GM12878 (cell line): Measurements from ENCODE around the gene PRCP. TPM values are rescaled to one million over a fixed set of nuclear protein-coding genes. Genes with fewer than 3 reads are reported as not detected.

ENCODE experiments used
- ATAC-seq: fragments of 200-7000 bp; cut with Tn5 transposase; 3 replicates; pipeline ENCODE4 v1.9.1; 2020; ENCODE audit warnings: mild to moderate bottlenecking, moderate library complexity
- BruUV-seq: library from RNA; stranded (reverse); fragments of 400-500 nt; replicated peaks from 2 replicates; lab custom pipeline; 2021; lab: Mats Ljungman, UMichigan
- CTCF ChIA-PET: fragments of 300-600 bp; sonication (Branson Sonifier 250); formaldehyde crosslinking; extraction: SDS; loops from one replicate; lab custom pipeline; 2021; ENCODE audit warnings: inconsistent platforms; lab: Yijun Ruan, JAX
- POLR2A ChIA-PET: fragments of 350-600 bp; formaldehyde crosslinking; extraction: SDS; loops from one replicate; lab custom pipeline; 2021; ENCODE audit warnings: inconsistent platforms; lab: Charles Lee
- RAD21 ChIA-PET: fragments of 300-600 bp; sonication (Branson Sonifier 250); formaldehyde crosslinking; loops from one replicate; lab custom pipeline; 2023; ENCODE audit warnings: antibody characterized with exemption; ENCODE audit not compliant: unreplicated experiment; lab: Charles Lee
- SMC1A ChIA-PET: fragments of 300-600 bp; sonication (Branson Sonifier 250); formaldehyde crosslinking; loops from one replicate; lab custom pipeline; 2023; ENCODE audit not compliant: unreplicated experiment, uncharacterized antibody; lab: Charles Lee
- DNase-seq: peaks from one replicate; pipeline ENCODE4 v3.0.0-alpha.2; 2011; ENCODE audit warnings: low read depth, low spot score
- FAIRE-seq: peaks from 3 replicates; lab custom pipeline; 2011; peaks lifted over from hg19 to GRCh38; lab: Jason Lieb, UNC
- H2AFZ ChIP-seq: 2 replicates; pipeline ENCODE4 v1.6.0; 2011; ENCODE audit warnings: low read depth, low read length, control low read depth; ENCODE audit not compliant: control insufficient read depth
- H3K27ac ChIP-seq: 2 replicates; pipeline ENCODE4 v1.5.1; 2011; ENCODE audit warnings: control low read depth; ENCODE audit not compliant: control insufficient read depth, insufficient read depth
- H3K27me3 ChIP-seq, 2 experiments: replicated peaks in 1 of 2; 2 replicates each; pipeline versions ENCODE4 v1.6.0 to v1.6.1; 2011; ENCODE audit warnings: low read length in 1 of 2; ENCODE audit not compliant: control insufficient read depth in 2 of 2, insufficient read depth in 2 of 2
- H3K36me3 ChIP-seq, 2 experiments: 2 replicates each; pipeline ENCODE4 v1.5.1; 2011; ENCODE audit warnings: low read length in 1 of 2; ENCODE audit not compliant: control insufficient read depth in 2 of 2, insufficient read depth in 2 of 2
- H3K4me1 ChIP-seq: 2 replicates; pipeline ENCODE4 v1.6.1; 2011; ENCODE audit warnings: mild to moderate bottlenecking, low read length, moderate library complexity, mixed read lengths; ENCODE audit not compliant: control insufficient read depth, insufficient read depth
- H3K4me2 ChIP-seq: 2 replicates; pipeline ENCODE4 v1.6.0; 2011; ENCODE audit warnings: control low read depth; ENCODE audit not compliant: control insufficient read depth, insufficient read depth
- H3K4me3 ChIP-seq: fragments of 200-600 bp; sonication (generic); 2 replicates; pipeline ENCODE4 v1.5.1; 2016
- H3K79me2 ChIP-seq: 2 replicates; pipeline ENCODE4 v1.6.0; 2011; ENCODE audit warnings: low read length; ENCODE audit not compliant: control insufficient read depth, insufficient read depth
- H3K9ac ChIP-seq: 2 replicates; pipeline ENCODE4 v1.8.0; 2011; ENCODE audit warnings: low read length, control low read depth, mixed read lengths; ENCODE audit not compliant: control insufficient read depth, insufficient read depth
- H3K9me3 ChIP-seq: replicated peaks from 3 replicates; pipeline ENCODE4 v1.5.1; 2011; ENCODE audit warnings: mild to moderate bottlenecking, low read length; ENCODE audit not compliant: control insufficient read depth, insufficient read depth
- H4K20me1 ChIP-seq: 2 replicates; pipeline ENCODE4 v1.6.0; 2011; ENCODE audit not compliant: control insufficient read depth, insufficient read depth
- ESRRA ChIP-seq: IDR thresholded peaks from 2 replicates; pipeline ENCODE4 v1.6.1; 2012; ENCODE audit warnings: mild to moderate bottlenecking, low read length, improper control_type of control experiment
- HDAC6 ChIP-seq: fragments of 200-600 bp; sonication (generic); IDR thresholded peaks from one replicate; pipeline ENCODE4 v1.8.0; 2017; ENCODE audit warnings: antibody characterized with exemption; ENCODE audit not compliant: unreplicated experiment
- MYC ChIP-seq: IDR thresholded peaks from 2 replicates; pipeline ENCODE4 v1.6.1; 2011; ENCODE audit warnings: mild to moderate bottlenecking, low read length, moderate library complexity, inconsistent platforms; ENCODE audit not compliant: insufficient read depth, insufficient replicate concordance, insufficient read length, severe bottlenecking
- NR2F1 ChIP-seq: fragments of 450-650 bp; conservative IDR thresholded peaks from 2 replicates; pipeline ENCODE4 v1.6.1; 2017; ENCODE audit warnings: mild to moderate bottlenecking
- SKIL ChIP-seq: fragments of 450-650 bp; IDR thresholded peaks from 2 replicates; pipeline ENCODE4 v1.6.1; 2017; ENCODE audit warnings: mild to moderate bottlenecking, low read depth, inconsistent platforms; ENCODE audit not compliant: poor library complexity, severe bottlenecking
- SUPT20H ChIP-seq: IDR thresholded peaks from 2 replicates; pipeline ENCODE4 v1.6.1; 2011; ENCODE audit warnings: low read depth, mild to moderate bottlenecking, low read length, moderate library complexity, borderline replicate concordance; ENCODE audit not compliant: control insufficient read depth
- USF2 ChIP-seq: IDR thresholded peaks from 2 replicates; pipeline ENCODE4 v1.6.1; 2011; ENCODE audit warnings: low read depth, low read length, improper control_type of control experiment, borderline replicate concordance
- ZNF207 ChIP-seq: fragments of 450-650 bp; IDR thresholded peaks from 2 replicates; pipeline ENCODE4 v1.6.1; 2014; ENCODE audit warnings: antibody characterized with exemption, mild to moderate bottlenecking, borderline replicate concordance
- WGBS: methylation state at CpG from one replicate; pipeline ENCODE4 v1.1.6; 2016; ENCODE audit warnings: low lambda C conversion rate; ENCODE audit not compliant: insufficient replicate concordance, insufficient coverage; ENCODE audit errors: missing lambda C conversion rate; 5-methylcytosine and 5-hydroxymethylcytosine counted together
- in situ Hi-C: fragments of 300-500 bp; cut with MboI; formaldehyde crosslinking; loops from 9 replicates; pipeline ENCODE4 v1.14.3; 2018; ENCODE audit warnings: mixed read lengths
- intact Hi-C: fragments of 100-400 bp; cut with micrococcal nuclease; formaldehyde crosslinking; loops from one replicate; pipeline ENCODE4 v1.14.2; 2022; ENCODE audit not compliant: unreplicated experiment
- polyA plus RNA-seq, 11 experiments: library from polyadenylated mRNA; depleted of rRNA in 4 of 11; unstranded in 6 of 11; stranded (reverse) in 5 of 11; fragments of >200 nt; fragmentation: Nextera tagmentation in 4 of 11; fragmentation: Illumina TruSeq in 1 of 11; extraction: Ambion mirVana in 4 of 11; extraction: Trizol in 1 of 11; gene quantifications; 1 replicate in 1 of 11; 2 replicates in 10 of 11; pipeline versions ENCODE4 v1.2.1 to v1.2.3, GENCODE V29; 2011 to 2016; ENCODE audit warnings: inconsistent platforms in 2 of 11, missing spikeins in 2 of 11, low read depth in 1 of 11
- total RNA-seq, 4 experiments: library from RNA; depleted of rRNA in 3 of 4; stranded (reverse); fragments of >200 nt in 3 of 4; fragmentation: Illumina TruSeq in 1 of 4; extraction: Trizol in 1 of 4; gene quantifications; 2 replicates each; pipeline versions ENCODE4 v1.2.1 to v1.2.3, GENCODE V29; 2013 to 2021

The PRCP gene
- total and polyA plus RNA-seq, 10 of the 15 experiments (the other 5 are each of a cell fraction or from before 2014, with no cell fraction given) = 14.9 to 43.6 (median 20.0) TPM

GRCh38 chr11:82826526-82826925, 73.7 kb downstream of the PRCP start (continued):
- TF ChIP-seq ZNF207 = no peak
- no peak for TF ChIP-seq USF2
- no peak for TF ChIP-seq HDAC6
- no peak for TF ChIP-seq NR2F1
- TF ChIP-seq ESRRA = no peak

- Histone ChIP-seq H3K79me2 (no peaks in the 10 kb centered on the region), H3K4me2 (no peak overlapping the region), H3K9ac (no peak overlapping the region), H3K4me3 (no peak overlapping the region), H3K4me1 (no peaks in the 10 kb centered on the region), H2AFZ (no peak overlapping the region), H3K36me3 (no peaks in the 10 kb centered on the region), H3K9me3 (no peaks in the 10 kb centered on the region), H4K20me1 (no peaks in the 10 kb centered on the region), H3K27ac (no peak overlapping the region), H3K27me3 (no peaks in the 10 kb centered on the region)
- RAD21 ChIA-PET = interaction anchor here (1.2 kb wide), 1 partner anchor 48 kb away, joined by 3 read pairs; no protein-coding TSS in a partner anchor
- no peak for FAIRE-seq
- WGBS = 47% methylated on average over 2 of the region's 2 CpGs
- ATAC-seq = no peak
- in situ Hi-C loops (no loop called here), intact Hi-C loops (no loop called here)
- TF ChIP-seq MYC (no peak), SUPT20H (no peak), SKIL (no peak)
- BruUV-seq = no TSS peak
- POLR2A ChIA-PET = interaction anchor here (1.2 kb wide), 1 partner anchor 21 kb away, joined by 3 read pairs; no protein-coding TSS in a partner anchor
- CTCF ChIA-PET = interaction anchor here (0.7 to 1.2 kb wide), 5 partner anchors 14 to 1082 kb away, joined by 3 to 4 read pairs (median 3); no protein-coding TSS in a partner anchor
- no peak for DNase-seq
- SMC1A ChIA-PET = interaction anchor here (0.6 kb wide), 1 partner anchor 76 kb away, joined by 3 read pairs; the partner anchor contains the start of gene PRCP
Observed at GRCh38 chr11:82823647-82824619, 76.3 kb downstream of the PRCP start.
